Measurements from ENCODE around the gene GLRA3.

The GLRA3 gene

DNA sequence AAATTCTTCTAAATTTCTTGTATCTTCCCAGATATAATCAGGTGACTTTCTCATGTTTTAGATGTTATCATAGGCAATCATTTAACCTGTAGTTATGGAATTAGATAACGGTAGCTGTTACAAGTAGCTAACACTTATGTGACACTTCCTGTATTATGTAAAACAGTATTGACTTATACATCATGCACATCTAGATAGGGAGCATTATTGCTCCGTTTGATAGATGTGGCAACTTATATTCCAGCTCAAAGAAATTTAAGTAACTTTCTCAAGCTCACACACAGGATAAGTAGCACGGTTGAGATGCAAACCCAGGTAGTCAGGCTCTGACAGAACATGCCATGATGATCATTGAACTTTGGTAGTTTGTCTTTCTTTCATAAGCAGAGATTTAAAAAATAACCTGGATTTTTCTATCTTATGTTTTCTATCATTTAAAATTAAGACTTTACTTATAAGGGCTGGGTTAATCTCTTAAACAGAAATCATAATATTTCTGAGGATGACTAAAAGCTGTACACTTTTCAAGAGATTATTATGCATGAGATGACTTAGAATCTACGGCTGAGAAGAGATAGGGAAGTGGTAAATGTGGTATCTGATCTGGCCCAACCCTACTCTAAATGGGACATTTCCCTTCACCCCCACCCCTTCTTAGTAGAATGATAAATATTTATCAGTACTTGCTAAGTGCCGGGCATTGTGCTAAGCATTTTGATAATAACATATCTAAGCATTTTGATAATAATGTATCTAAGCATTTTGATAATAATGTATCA lies 237.6 kb downstream of the GLRA3 start:
- no peak for DNase-seq

DNA sequence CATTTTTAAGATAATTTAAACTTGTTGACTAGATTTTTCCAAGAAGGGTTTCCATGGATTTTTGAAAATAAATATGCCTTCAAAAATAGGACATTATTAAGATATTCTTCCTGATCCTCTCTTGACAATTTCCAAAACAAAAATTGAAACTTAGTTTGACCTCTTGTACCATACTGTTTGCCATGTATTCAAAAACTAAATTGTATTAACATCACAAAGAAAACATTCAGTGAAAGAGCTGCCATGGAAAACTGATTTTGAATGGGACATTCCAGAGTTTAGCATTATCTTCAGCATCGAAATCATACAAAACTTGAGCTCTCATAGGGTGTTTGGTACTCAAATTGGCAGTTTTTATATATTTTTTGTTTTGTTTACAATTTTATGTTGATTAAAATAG lies 238.7 kb downstream of the GLRA3 start:
- DNase-seq = no peak
